Tibial artery (tissue), 4 donors: ENCODE results near the gene AGAP1.

Source experiments
- DNase-seq, 2 donors: peaks; one replicate each; pipeline ENCODE4 v3.0.0-alpha.2; 2019
- H3K27ac ChIP-seq, 2 donors: fragments of 200-600 bp; sonication (generic) in 1 of 2; 1 replicate in 1 of 2; 2 replicates in 1 of 2; pipeline ENCODE4 v1.5.1; 2018 to 2019; ENCODE audit warnings: mild to moderate bottlenecking in 1 of 2
- H3K27me3 ChIP-seq, 2 donors: fragments of 200-600 bp; sonication (generic) in 1 of 2; one replicate each; pipeline versions ENCODE4 v1.5.1 to v1.6.0; 2016 to 2019
- H3K36me3 ChIP-seq, 3 donors: fragments of 200-600 bp; sonication (generic) in 2 of 3; one replicate each; pipeline ENCODE4 v1.5.1; 2016 to 2019; ENCODE audit warnings: mild to moderate bottlenecking in 2 of 3
- H3K4me1 ChIP-seq, 4 donors: fragments of 200-600 bp; sonication (generic) in 2 of 4; 1 replicate in 3 of 4; 2 replicates in 1 of 4; pipeline ENCODE4 v1.5.1; 2016 to 2019
- H3K4me3 ChIP-seq, 2 donors: fragments of 200-600 bp; sonication (generic) in 1 of 2; 1 replicate in 1 of 2; 2 replicates in 1 of 2; pipeline ENCODE4 v1.5.1; 2018 to 2019; ENCODE audit warnings: mild to moderate bottlenecking in 2 of 2
- H3K9me3 ChIP-seq, 3 donors: fragments of 200-600 bp; sonication (generic) in 1 of 3; one replicate each; pipeline ENCODE4 v1.5.1; 2016 to 2019
- CTCF ChIP-seq, 2 experiments: fragments of 200-600 bp in 1 of 2; fragments of 450-650 bp in 1 of 2; IDR thresholded peaks; one replicate each; pipeline ENCODE4 v1.5.1; 2017 to 2019; ENCODE audit warnings: antibody characterized with exemption in 2 of 2, mild to moderate bottlenecking in 1 of 2, moderate library complexity in 1 of 2
- intact Hi-C: fragments of 100-400 bp; cut with DNase I; formaldehyde crosslinking; loops from one replicate; pipeline ENCODE4 v1.15.0; 2023; ENCODE audit warnings: low total_unique reads

AGAP1 gene

GRCh38 chr2:235510318-235510717, 16.5 kb downstream of the AGAP1 start:
- Histone ChIP-seq H3K9me3 (no peaks in the 10 kb centered on the region), H3K36me3 (no peaks in the 10 kb centered on the region), H3K27ac (no peak overlapping the region), H3K4me1 (peaks cover 0 to 11% (median 6%) of the 10 kb centered on the region in 4 donors), H3K4me3 (no peak overlapping the region), H3K27me3 (no peaks in the 10 kb centered on the region)
- TF ChIP-seq CTCF (IDR thresholded peaks at IDR 0.05) = no peak
- intact Hi-C loops = no loop called here
- no peak for DNase-seq

DNA sequence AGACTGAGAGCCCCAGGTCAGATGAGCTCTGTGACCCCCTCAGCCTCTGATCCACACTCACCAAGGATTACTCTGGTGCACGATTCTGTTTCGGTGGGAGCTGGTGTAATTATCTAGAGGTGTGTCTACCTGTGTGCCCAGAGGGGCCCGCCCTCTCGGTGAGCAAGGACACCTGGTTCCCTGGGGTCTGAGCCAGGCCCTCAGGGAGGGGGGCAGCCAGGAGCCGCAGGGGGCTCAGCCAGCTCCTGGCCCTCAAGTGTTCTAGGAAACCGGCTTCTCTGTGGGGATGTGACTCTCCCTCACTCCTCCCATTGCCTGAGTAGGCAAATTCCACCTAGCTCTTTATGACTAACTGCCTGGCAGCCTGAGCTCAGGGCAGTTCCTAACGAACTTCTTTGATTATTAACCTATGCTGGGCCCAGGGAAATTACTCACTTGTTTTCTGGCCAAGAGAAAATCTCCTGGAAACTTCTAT, 17.4 kb downstream of the AGAP1 start:
- Histone ChIP-seq H3K4me1 (peaks cover 0 to 9% (median 6%) of the 10 kb centered on the region in 4 donors), H3K27ac (no peak overlapping the region), H3K36me3 (no peaks in the 10 kb centered on the region), H3K4me3 (no peak overlapping the region), H3K9me3 (no peaks in the 10 kb centered on the region), H3K27me3 (no peaks in the 10 kb centered on the region)
- no peak for TF ChIP-seq CTCF (IDR thresholded peaks at IDR 0.05)
- DNase-seq = no peak
- intact Hi-C loops = no loop called here

- TF ChIP-seq CTCF (IDR thresholded peaks at IDR 0.05) = no peak
- H3K9me3 ChIP-seq = no peaks in the 10 kb centered on the region
- DNase-seq = no peak
- no peaks in the 10 kb centered on the region for H3K36me3 ChIP-seq
- H3K27me3 ChIP-seq = no peaks in the 10 kb centered on the region
- no peak overlapping the region for H3K27ac ChIP-seq
- intact Hi-C loops = no loop called here
- H3K4me1 ChIP-seq = peaks cover 0 to 9% (median 6%) of the 10 kb centered on the region in 4 donors
- H3K4me3 ChIP-seq = no peak overlapping the region
Observed at GRCh38 chr2:235511751-235512698, 18.2 kb downstream of the AGAP1 start.

DNA sequence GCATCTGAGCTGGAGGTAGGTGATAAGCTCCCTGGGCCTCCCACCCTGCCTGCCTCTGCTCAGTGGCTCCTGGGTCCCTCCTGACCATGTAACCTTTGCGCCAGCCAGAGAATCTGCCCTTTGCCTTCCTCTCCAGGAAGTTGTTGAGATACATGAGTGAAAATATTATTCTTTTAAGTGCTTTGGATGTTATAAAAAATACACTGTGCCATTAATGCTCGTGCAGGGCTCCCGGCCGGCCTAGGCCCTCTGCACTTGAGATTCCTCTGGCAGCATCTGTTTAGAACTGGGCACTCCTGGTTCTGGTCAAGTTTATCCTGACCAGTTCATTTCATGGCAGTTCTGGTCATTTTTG, 18.8 kb downstream of the AGAP1 start:
- no peak for DNase-seq
- no peaks in the 10 kb centered on the region for H3K9me3 ChIP-seq
- H3K27ac ChIP-seq = no peak overlapping the region
- no peaks in the 10 kb centered on the region for H3K36me3 ChIP-seq
- H3K4me1 ChIP-seq = peaks cover 0 to 9% (median 6%) of the 10 kb centered on the region in 4 donors
- H3K4me3 ChIP-seq = no peak overlapping the region
- H3K27me3 ChIP-seq = no peaks in the 10 kb centered on the region
- intact Hi-C loops = no loop called here
- no peak for TF ChIP-seq CTCF (IDR thresholded peaks at IDR 0.05)

DNA sequence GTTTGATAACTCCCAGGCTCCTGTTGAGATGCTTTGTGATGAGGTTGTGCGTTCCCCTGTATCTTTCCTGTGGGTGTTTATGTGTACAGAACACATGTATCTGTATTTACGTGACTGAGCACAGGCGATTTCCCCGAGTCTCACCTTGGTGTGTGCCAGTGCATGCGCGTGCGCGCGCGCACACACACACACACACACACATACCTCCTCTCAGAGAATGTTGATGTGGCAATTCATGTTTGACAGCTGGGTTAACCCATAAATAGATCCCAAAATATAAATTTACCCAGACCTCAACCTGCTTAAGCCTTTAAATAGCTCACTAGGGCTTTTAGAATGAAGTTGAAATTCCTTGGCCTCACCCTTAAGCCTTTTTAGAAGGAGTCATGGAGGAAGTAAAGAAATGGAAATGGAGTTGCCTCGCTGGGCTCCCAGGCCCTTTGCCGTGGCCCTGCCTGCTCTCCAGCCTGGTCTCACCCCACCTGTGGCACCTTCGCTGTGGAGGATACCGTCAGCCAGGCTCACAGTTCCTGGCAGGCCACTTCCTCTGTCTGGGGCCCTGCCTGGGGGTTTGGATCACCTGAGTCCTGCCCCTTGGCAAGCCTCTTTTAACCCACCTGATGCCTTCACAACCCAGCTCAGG, 20.3 kb downstream of the AGAP1 start:
- Histone ChIP-seq H3K36me3 (no peaks in the 10 kb centered on the region), H3K9me3 (no peaks in the 10 kb centered on the region), H3K27me3 (no peaks in the 10 kb centered on the region), H3K4me3 (no peak overlapping the region), H3K27ac (no peak overlapping the region), H3K4me1 (peaks cover 0 to 11% (median 6%) of the 10 kb centered on the region in 4 donors)
- intact Hi-C loops = no loop called here
- no peak for DNase-seq
- TF ChIP-seq CTCF (IDR thresholded peaks at IDR 0.05) = no peak
